ELR (cell line): Measurements from ENCODE around the gene XPA.

ENCODE experiments used
- DNase-seq: peaks from one replicate; pipeline ENCODE4 v3.0.0-alpha.2; 2015; ENCODE audit warnings: low read depth

The XPA gene

GRCh38 chr9:97651646-97652045 is 45.5 kb downstream of the XPA start:
- no peak for DNase-seq

- DNase-seq, result no peak
Measured at GRCh38 chr9:97647996-97648395, 49.1 kb downstream of the XPA start.

GRCh38 chr9:97645720-97646119 is 51.4 kb downstream of the XPA start:
- DNase-seq, result no peak

- no peak for DNase-seq
Measured at GRCh38 chr9:97640325-97640724, 56.8 kb downstream of the XPA start.

- peak; percentile 28 for DNase-seq
Measured at GRCh38 chr9:97638666-97639065, 58.5 kb downstream of the XPA start.

DNA sequence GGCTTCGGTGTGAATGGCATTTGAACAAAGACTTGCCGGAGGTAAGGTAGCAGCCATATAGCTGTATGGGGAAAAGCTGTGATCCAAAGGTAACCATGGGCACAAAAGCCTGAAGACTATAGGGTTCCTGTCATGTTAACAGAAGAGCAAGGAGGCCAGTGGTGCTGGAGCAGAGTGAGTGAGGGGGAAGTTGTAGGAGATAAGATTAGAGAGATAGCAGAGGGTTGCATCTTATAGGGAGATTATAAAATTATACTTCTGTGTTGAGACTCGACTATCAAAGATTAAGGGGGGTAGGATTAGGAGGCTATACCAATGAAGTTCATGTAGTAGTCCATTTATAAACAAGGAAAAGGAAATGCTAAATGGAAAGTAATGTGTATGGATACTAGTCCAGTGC is 60.2 kb downstream of the XPA start:
- no peak for DNase-seq

DNA sequence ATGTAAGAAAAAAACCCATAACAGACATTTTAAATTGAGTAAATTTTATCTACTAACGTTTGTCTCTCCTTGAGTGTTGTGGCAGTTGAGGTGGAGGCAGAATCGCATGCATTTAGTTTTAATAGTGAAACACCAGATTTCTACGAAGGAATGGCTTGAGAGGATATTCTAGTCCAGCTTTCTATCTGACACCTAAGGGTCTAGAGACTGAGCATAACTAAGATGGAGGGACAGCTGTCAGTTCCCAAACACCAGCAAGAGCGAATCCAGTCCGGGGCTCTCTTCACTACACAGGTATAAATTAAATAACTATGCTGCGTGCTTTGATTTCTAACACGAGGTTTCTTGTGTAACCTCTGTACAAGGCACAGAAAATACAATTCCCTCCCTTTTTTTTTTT is 62.1 kb downstream of the XPA start:
- DNase-seq, result no peak

DNA sequence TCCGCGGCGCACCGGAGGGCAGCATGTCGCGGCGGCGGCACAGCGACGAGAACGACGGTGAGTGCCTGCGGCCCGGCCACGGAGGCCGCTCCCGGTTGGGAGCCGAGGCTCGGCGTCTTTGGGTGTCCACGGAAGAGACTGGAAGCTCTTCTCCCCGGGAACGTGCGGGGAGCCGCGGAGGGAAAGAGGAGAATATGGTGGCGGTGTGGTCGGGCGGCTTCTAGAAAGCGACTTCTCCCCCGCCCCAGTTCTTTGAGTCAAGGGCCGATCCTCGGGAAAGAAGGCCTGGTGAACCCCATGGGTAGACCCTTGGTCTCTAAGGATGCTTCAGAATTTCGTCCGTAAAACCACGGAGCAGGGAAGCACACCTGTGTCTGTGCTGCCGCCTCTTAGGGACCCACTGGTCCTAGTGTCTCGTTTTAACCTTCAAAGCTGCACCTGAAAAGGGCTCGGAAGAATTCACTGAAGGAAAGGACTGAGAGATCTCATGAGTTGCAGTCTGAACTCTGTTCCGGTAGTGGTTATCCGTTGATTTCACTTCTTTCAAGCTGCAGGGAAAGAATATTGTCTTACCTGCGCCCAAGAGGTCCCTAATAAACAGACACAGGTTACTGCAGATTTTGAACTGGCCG is 63.2 kb downstream of the XPA start:
- no peak for DNase-seq

- DNase-seq, result peak; percentile 98
Measured at GRCh38 chr9:97632985-97633858, 63.9 kb downstream of the XPA start, which contains the start of the genes NCBP1 and TSTD2. Gene NCBP1 (plus strand): TSS chr9:97633821. CDS start chr9:97633882, 61 bp downstream. Gene TSTD2 (minus strand): TSS chr9:97633368. CDS start chr9:97627562, 5,806 bp downstream.

- DNase-seq, result peak; percentile 79
Measured at GRCh38 chr9:97632248-97632984, 64.7 kb downstream of the XPA start.

DNA sequence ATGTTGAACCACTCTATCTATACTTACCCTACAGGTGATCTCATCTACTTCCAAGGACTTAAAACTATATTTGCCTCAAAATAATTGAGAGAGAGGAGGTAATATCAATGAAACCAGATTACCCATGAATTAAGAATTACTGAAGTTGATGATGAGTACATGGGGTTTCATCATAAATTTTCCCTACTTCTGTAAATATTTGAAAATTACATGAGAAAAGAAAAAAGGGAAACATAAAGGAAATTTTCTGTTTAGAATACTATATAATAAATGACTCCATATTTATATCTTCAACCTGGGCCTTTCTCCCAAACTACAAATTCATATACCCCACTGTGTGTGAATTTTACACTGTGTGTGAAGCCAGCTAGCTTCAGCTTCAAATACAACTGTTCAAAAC is 66.5 kb downstream of the XPA start:
- no peak for DNase-seq

GRCh38 chr9:97629156-97629555 is 68.0 kb downstream of the XPA start:
- no peak for DNase-seq

GRCh38 chr9:97628668-97629067 is 68.5 kb downstream of the XPA start:
- no peak for DNase-seq

DNA sequence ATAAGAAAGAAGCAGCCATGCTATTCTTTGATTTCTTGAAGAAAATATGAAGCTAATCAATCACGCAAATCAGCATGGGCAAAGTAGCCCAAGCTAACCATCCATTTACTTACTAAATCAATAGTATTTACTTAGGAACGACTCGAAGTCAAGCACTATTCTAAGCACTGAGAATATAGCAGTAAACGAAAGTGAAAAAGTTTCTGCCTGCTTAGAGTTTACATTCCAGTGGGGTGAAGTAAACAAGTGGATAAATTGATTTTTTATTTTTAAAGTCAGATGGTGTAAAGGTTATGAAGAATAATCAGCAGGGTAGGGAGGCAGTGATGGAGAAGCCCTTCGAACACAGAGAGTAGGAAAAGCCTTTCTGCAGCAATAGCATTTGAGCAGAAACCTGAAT is 69.5 kb downstream of the XPA start:
- no peak for DNase-seq

- DNase-seq, result no peak
Measured at GRCh38 chr9:97625620-97626019, 71.5 kb downstream of the XPA start.
